PFSK-1 (cell line): ENCODE measurements around the gene BCCIP.

ENCODE experiments used
- POLR2AphosphoS5 ChIP-seq: IDR thresholded peaks from 2 replicates; pipeline ENCODE4 v1.6.1; 2012; ENCODE audit warnings: low read depth, mild to moderate bottlenecking, control low read depth, low read length, moderate library complexity
- TAF1 ChIP-seq: IDR thresholded peaks from 2 replicates; pipeline ENCODE4 v1.6.1; 2012; ENCODE audit warnings: low read length, control low read depth, borderline replicate concordance; ENCODE audit not compliant: insufficient read depth

- TF ChIP-seq TAF1 (peak; percentile 83; the same call in 1 of the 2 replicates), POLR2AphosphoS5 (peak; percentile 66)
Observed at GRCh38 chr10:125822878-125823662, at the start of gene BCCIP, which contains the start of gene UROS.
